Mammary epithelial cell (primary cell): ENCODE data around the gene KLHL6.

Experiments
- EZH2 ChIP-seq: IDR thresholded peaks from 2 replicates; pipeline ENCODE4 v1.6.1; 2012; ENCODE audit warnings: low read length, inconsistent platforms, borderline replicate concordance
- TF ChIP-seq, protein P1 (sequence below), 2 donors: IDR thresholded peaks in 1 of 2; conservative IDR thresholded peaks in 1 of 2; 2 replicates each; pipeline ENCODE4 v1.5.1; 2011 to 2012; ENCODE audit warnings: inconsistent platforms in 2 of 2, low read length in 2 of 2, mild to moderate bottlenecking in 2 of 2, control low read depth in 1 of 2, low read depth in 1 of 2; ENCODE audit not compliant: insufficient read depth in 1 of 2; ENCODE audit errors: extremely low read depth in 1 of 2

GRCh38 chr3:183578179-183578578 is 22.7 kb upstream of the KLHL6 start:
- TF ChIP-seq, protein P1, sequence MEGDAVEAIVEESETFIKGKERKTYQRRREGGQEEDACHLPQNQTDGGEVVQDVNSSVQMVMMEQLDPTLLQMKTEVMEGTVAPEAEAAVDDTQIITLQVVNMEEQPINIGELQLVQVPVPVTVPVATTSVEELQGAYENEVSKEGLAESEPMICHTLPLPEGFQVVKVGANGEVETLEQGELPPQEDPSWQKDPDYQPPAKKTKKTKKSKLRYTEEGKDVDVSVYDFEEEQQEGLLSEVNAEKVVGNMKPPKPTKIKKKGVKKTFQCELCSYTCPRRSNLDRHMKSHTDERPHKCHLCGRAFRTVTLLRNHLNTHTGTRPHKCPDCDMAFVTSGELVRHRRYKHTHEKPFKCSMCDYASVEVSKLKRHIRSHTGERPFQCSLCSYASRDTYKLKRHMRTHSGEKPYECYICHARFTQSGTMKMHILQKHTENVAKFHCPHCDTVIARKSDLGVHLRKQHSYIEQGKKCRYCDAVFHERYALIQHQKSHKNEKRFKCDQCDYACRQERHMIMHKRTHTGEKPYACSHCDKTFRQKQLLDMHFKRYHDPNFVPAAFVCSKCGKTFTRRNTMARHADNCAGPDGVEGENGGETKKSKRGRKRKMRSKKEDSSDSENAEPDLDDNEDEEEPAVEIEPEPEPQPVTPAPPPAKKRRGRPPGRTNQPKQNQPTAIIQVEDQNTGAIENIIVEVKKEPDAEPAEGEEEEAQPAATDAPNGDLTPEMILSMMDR (conservative IDR thresholded peaks at IDR 0.05 in 1 of 2, IDR thresholded peaks at IDR 0.05 in 1 of 2; ENCODE audit: extremely low read depth in 1 of 2, insufficient read depth in 1 of 2, low read depth in 1 of 2, low read length in 2 of 2) = no peak
- no peak for TF ChIP-seq EZH2
